DND-41 (cell line): Measurements from ENCODE around the gene MRPL55.

Source experiments
- EZH2 ChIP-seq: IDR thresholded peaks from 3 replicates; pipeline ENCODE4 v1.6.1; 2012; ENCODE audit warnings: borderline replicate concordance, low read depth, mild to moderate bottlenecking, moderate library complexity, low read length, inconsistent platforms; ENCODE audit not compliant: severe bottlenecking
- TF ChIP-seq, protein P1 (sequence below): IDR thresholded peaks from 2 replicates; pipeline ENCODE4 v1.5.1; 2012; ENCODE audit warnings: borderline replicate concordance, low read length, moderate library complexity, mild to moderate bottlenecking; ENCODE audit not compliant: poor library complexity, severe bottlenecking; ENCODE audit errors: extremely low read depth

DNA sequence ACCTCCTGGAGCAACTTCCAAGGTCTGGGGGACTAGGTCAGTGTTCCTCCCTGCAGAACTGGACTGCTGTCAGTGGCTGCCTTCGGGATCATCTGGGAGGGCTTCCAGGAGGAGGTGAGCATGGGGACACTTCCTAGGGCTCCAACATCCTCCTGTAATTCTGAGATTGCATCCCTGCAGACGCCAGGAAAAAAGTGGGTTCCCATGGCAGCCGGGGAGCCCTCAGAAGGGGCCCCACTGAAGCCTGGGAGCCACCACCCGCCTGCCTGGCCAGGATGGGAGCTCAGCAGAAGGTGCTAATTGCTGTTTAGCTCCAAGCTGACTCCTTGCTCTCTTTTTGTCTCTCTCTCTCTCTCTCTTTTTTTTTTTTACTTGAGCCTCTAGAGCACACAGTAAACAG is 42.7 kb downstream of the MRPL55 start:
- TF ChIP-seq, protein P1, sequence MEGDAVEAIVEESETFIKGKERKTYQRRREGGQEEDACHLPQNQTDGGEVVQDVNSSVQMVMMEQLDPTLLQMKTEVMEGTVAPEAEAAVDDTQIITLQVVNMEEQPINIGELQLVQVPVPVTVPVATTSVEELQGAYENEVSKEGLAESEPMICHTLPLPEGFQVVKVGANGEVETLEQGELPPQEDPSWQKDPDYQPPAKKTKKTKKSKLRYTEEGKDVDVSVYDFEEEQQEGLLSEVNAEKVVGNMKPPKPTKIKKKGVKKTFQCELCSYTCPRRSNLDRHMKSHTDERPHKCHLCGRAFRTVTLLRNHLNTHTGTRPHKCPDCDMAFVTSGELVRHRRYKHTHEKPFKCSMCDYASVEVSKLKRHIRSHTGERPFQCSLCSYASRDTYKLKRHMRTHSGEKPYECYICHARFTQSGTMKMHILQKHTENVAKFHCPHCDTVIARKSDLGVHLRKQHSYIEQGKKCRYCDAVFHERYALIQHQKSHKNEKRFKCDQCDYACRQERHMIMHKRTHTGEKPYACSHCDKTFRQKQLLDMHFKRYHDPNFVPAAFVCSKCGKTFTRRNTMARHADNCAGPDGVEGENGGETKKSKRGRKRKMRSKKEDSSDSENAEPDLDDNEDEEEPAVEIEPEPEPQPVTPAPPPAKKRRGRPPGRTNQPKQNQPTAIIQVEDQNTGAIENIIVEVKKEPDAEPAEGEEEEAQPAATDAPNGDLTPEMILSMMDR, result no peak
- TF ChIP-seq EZH2, result no peak
